SK-N-DZ (cell line): ENCODE results near the gene RGMA.

ENCODE experiments used
- DNase-seq: peaks from one replicate; pipeline ENCODE4 v3.0.0-alpha.2; 2015; ENCODE audit warnings: low spot score

The RGMA gene

DNA sequence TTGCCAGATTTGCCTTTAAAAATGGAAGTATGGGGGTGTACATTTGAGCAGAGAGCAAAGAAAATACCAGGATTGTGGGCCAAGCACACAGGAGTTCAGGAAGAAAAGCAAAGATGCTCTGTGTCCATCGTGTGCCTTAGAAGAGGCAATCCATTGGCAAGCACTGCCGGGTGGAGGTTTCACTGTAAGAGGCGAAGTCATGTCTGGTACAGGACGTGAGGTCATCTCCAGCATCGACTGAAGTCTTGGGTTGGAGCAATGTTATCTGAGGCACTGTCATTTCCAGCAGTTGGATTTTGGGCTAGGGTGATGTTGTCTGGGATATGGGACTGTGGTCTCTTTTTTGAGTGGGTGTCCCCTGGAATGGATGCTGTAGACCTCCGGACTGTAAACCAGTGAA is 4.8 kb upstream of the RGMA start:
- DNase-seq = no peak

GRCh38 chr15:93091465-93091864 is 2.5 kb upstream of the RGMA start:
- DNase-seq = no peak

DNA sequence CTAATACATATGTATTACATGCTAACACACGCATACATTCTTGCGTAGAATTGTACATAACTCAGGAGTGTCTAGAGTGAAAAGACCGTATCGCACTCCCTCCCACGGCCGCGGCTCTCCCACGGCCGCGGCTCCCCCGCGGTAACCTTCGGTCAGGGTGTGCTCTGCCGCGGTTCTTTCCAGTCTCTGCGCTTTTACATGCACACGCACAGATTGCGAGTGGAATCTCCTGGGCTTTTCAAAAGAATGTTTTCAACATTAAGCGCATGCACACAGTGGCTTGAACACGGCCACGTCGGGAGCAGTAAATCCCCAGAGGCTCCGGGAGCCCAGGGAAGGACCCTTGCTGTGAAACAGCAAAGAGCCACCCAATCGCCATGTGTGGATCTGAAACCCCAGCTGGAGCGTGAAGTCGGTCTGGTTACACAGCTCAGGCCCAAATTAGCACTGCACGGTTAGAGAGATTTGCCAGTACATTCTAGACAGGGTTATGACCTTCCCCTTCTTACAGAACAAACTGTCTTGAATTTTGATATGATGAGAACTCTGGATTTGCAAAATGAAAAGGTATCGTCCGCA is 805 bp upstream of the RGMA start:
- no peak for DNase-seq

DNA sequence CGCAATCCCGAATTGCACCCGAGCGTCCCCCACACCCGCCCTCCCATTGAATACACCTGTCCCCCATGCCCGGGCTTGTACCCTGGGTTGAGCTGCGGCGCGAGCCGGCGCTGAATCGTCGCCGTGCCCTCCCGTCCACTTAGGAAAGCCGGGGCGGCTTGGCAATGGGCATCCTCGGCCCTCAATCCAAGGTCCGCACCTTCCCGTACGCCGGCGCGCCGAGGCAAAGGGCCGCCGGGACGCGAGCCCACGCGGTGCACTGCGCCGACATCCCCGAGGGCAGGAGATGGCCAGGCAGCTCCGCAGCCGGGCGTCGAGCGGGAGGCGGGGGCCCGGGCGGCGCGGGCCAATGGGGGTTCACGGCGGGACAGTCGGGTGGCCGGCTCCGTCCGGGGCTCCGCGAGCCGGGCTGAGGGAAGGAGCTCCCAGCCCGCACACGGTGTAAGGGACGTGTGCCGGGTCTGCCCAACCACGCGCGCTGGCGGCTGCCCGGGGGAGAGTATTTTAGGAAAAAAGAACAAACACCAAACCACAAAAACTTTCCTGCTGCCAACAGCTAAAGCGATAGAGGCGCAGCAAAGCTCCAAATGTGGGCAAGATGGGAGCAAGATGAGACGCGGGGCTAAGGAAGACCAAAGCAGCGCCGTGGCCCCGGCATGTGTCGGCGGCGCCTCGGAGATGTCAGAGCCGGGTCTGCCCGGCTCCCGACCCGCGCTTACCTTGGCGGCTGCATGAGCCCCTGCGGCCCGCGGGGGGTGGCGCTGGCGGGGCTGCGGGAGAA is 621 bp downstream of the RGMA start:
- no peak for DNase-seq

DNA sequence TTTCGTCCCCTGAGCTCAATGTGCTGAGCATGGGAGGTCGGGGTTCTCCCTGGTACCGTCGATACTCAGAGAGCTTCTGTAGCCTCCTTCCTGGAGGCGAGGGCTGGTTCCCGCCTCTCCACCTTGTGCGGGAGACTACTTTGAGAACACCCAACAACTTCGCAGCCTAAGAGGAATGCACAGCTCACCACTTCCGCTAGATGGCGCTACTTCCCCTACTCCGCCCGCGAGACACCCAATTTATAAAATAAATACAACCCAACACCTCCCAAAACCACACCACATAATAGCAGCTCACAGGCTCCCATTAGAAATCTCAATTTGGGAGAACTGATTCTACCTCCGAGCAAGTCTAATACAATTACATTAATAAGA is 1.2 kb downstream of the RGMA start:
- DNase-seq = peak; percentile 38

DNA sequence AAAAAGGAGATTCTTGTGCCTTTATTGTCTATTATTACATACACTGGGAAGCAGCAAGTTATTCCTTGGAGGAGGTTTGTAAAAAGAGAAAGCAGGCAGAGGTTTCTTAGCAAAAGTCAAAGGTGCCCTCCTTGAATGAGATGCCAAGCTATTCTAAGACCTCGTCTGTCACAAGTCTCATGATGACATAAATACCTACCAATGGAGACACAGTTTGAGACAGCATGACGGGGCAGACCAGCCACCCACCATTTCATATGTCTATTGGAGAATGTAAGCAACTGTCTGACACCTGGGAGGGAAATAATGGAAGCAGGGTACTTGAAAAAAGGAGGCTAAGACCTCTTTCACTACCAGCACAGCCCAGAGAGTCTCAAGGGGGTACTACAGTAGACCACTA is 2.2 kb downstream of the RGMA start:
- no peak for DNase-seq

DNA sequence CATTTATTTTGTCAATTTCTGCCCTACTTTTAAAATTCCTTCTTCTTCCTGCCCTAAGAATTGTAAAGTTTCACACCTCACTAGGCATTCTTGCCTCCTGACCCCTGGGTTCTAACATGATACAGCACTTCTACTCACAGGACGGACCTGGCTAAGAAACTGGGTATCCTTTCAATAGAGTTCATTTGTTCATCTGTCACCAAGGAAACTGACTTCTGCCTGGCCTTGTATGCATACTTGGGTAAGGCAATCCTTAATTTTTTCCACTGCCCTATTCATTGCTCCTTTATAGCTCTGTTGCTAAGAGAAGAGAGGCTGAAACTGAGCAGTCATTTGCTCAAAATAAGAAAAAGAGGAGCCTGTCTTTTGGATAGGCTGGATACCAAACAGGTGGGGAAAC is 3.3 kb downstream of the RGMA start:
- DNase-seq = no peak

DNA sequence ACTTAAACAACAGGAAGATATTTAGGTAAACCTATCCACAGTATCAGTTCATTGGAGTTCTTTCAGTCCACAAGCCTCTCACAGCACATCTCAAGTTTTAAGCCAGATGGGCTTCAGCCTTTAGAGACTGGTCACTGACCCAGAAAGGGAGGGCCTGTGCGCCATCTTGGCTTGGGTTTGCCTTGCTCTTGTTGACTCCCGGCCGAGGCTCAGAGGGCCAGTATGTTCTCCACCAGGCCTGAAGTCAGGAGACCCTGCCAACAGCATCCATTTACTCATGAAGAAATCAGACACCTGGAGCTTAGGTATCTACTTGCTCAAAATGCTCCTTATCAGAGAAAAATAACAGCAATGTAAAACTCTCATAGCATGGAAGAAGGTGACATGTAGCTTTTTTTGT is 6.2 kb downstream of the RGMA start:
- DNase-seq = no peak

DNA sequence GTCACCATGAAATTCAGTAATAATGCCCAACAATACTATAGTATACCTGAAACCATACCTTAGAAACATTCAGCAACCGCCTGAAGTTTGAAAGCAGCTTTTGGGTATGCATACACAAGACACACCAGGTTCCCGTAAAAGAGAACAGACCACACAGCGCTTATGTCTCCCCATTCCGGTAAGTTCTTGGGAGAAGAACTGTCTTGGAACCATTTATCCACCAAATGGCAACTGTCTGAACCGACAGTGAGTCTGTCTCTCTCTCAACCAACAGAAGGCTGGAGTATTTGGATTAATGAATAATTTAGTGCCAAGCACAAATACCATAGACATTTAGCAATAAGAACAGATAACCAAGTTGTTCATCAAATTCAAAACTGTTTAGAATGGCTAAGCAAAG is 7.6 kb downstream of the RGMA start:
- DNase-seq = no peak

GRCh38 chr15:93080451-93080850 is 8.6 kb downstream of the RGMA start:
- DNase-seq = no peak

GRCh38 chr15:93076875-93077274 is 12.1 kb downstream of the RGMA start:
- no peak for DNase-seq

- DNase-seq = no peak
Measured at GRCh38 chr15:93076217-93076616, 12.8 kb downstream of the RGMA start.

DNA sequence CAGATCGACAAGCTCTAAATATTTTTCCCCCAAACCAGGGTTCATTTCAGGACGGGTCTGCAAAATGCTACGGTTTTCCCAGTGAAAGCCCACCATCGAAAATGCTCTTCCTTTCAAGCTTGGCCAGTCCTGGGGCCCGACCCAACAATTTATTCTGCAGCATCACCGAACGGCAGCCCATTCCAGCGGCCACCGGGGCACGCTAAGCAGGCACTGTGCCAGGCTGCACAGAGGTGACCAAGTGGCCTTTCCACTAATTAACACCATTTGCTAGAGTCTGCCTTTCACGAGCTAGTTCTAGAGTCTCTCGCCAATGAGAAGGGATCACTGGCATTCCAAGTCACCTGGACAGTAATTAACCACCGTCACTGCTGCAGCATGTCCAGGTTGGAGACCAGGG is 14.4 kb downstream of the RGMA start:
- no peak for DNase-seq

DNA sequence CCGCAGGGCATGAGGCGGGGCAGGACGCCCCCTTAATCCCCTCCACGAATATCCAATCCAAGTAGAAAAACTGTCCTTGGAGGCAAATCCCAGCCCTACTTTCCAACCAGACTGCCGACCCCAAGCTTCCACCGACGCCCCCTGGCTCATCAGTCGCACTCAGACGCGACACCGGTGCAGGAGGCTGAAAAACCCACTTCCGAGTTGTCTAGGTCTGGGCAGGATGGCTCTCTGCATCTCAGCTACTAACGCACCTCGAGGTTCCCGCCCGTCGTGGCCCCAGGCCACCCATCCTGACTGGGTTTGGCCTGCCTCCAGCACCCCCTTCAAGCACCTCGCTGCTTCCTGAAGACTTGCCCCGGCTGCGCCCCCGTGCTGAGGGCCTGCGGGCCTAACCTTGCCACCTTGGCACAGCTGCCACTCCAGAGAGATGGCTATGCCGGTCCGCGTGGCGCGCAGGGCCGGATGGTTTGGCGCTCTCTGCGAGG is 15.5 kb downstream of the RGMA start:
- no peak for DNase-seq

DNA sequence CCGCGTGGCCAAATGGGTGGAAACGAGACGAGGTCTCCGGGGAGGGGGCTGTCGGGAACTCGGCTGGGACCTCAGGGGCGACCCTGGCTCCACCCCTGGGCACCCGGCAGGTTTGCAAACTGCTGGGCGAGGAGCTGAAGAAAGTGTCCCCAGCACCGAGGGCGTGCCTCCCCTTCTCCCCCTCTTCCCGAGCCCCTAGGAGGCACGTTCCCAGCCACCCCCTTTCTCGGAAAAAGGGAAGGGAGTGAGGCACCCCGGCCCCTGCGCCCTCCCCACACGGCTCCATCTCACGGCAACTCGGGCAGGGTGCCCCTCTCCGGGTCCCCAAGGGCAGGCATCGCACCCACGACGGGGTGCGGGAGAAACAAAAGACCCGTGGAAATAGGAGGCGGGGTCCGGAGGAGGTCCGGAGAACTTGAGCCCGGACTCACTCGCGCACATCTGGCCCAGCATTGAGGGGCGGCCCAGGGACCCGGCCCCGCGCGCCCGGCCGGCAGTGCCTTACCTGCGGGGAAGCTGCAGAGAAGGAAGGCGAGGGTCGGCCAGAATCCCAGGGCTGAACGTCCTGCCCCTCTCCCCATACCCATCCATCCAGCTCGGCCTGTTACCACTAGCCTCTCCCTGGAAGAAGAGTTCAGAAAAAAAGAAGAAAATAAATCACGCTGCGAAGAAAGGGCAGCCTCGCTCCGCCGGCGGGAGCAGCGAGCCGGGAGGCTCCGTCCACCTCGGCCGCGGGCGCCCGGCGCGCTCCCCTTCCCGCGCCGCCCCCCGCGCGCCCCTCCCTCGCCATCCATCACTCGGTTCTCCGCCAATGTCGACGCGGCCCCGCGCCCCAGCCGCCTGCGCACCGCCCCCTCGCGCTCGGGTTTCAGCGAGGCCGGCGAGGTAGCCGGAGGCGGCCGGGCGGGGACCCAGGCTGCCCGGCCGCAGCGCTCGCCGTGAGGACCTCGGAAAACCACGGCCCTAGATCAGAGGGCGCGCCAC is 16.3 kb downstream of the RGMA start:
- DNase-seq = peak; percentile 53

- no peak for DNase-seq
Measured at GRCh38 chr15:93072011-93072410, 17.0 kb downstream of the RGMA start.

DNA sequence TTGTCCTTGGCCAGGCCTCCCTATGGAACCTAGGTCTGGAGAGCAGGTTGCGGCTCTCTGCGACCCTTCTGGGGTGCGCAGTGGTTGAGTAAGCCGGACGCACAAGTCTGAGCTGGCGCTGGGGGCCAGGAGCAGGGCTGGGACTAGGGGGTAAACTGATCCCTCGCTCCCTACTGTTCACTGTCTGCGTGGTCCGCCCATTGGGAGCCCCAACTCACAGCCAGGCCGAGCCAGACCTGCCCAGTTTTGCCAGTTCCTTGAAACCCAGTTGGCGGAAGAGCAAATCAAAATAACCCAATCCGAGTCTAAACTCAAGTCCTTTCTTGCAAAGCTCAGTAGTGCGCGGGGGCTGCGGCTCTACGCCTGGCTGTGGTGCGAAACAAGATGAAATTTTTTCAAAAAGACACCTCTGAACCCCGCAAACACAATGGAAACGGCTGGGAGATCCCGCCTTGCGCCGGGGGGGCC is 17.5 kb downstream of the RGMA start:
- DNase-seq = no peak

DNA sequence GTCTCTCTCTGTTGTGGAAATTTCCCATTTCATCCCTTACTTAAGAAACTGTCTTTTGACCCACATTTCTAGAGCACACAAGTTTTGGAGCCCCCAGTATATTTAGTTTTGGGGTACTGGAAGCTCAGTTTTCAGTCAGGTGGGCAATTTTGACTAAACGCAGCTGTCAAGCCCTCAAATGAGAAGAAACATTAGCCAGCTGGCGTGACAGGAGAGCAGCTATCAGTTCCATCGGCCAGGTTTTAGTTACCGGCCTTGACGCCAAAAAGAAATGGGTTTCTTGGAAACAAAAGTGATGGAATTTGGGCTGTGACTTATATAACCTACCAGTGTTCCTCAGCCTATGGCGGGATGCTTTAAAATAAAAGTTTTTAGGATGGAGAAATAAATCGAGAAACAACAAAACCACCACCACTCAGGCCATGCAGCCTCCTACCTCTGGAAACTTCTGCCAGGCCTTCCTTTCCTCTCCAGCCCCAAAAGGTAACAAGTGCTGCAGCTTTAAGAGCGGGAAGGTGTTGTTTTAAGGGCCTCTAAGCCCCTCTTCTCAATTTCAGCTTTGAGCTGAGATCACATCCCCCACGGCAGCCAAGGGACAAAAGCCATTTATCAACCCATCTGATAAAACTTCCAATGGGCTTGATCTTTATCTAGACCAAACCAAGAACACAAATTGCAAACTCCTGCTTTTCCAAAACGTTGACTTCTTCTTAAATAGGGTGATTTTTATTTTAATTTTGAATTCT is 18.3 kb downstream of the RGMA start:
- DNase-seq = no peak

DNA sequence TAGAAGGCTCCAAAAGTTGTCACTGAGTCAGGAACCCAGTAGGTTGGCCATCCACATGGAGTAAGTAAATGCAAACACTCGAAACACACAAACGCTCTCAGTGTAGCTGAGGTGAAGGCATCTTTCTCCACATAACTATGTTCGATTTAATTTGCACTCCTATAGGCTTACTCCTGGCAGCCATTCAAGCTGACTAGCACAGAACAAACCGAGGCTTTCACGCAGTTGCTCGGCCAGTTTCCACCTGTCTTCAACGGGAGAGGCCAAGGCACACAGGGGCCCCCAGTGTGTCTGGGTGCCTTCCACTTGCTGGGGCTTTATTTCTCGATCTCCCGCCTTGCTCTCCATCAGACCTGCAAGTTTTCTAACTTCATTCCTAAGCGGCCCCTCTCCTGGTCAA is 18.9 kb downstream of the RGMA start:
- DNase-seq = no peak

DNA sequence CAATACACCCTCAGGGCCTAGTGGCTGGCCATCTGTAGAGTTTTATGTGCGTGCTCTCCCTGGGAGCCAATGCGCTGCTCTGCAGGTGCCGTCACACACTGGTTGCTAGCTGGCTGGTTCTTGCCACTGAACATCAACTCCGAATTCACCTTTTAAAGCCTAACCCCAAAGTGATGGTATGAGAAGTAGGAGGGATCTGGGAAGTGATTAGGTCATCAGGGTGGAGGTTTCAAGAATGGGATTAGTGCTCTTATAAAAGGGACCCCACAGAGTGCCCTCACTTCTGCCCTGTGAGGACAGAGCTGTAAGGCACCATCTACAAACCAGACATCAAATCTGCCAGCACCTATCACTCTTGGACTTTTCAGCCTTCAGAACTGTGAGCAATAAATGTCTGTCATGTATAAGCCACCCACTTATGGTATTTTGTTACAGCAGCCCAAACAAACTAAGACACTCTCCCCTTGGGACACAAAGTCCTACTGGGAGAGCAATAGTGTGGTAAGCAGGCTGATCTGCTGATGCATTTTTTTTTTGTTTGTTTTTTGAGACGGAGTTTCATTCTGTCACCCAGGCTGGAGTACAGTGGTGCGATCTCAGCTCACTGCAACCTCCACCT is 20.3 kb downstream of the RGMA start:
- DNase-seq = no peak

DNA sequence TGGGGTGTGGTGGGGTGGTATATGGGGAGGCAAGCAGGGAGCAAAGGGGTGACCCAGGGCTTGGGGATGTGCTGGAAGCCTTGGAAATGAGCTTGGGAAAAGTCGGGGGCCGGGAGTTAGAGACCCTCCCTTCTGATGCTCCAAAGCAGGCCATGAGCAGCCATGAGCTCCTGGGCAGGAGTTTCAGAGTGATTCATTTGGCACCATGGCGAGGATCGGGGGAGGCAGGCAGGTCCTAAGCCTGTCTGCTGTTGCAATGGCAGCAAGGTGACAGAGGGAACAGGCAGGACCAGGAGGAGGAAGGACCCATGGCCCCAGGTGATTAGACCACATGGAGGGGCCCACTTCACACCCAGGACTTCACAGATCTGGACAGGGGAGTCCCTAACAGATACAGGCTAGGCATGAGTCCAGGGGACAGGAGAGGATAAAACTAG is 21.3 kb downstream of the RGMA start:
- DNase-seq = no peak
